Endothelial cell of umbilical vein (primary cell): ENCODE measurements around the gene GYS1. TPM values are rescaled to one million over a fixed set of nuclear protein-coding genes. Genes with fewer than 3 reads are reported as not detected.

Source experiments
- BruUV-seq: library from RNA; stranded (reverse); fragments of 400-500 nt; replicated peaks from 2 replicates; lab custom pipeline; 2021; lab: Mats Ljungman, UMichigan
- CTCF ChIA-PET: fragments of 300-600, 350-600 bp; sonication (Branson Sonifier 250); formaldehyde crosslinking; loops from one replicate; lab custom pipeline; 2021; ENCODE audit warnings: antibody characterized with exemption, inconsistent platforms; lab: Charles Lee
- POLR2A ChIA-PET: fragments of 300-600, 350-600 bp; sonication (Branson Sonifier 250); formaldehyde crosslinking; loops from one replicate; lab custom pipeline; 2021; ENCODE audit warnings: antibody characterized with exemption, inconsistent platforms; lab: Charles Lee
- DNase-seq: peaks from one replicate; pipeline ENCODE4 v3.0.0-alpha.2; 2011; ENCODE audit warnings: low read depth, low spot score
- FAIRE-seq: peaks from 2 replicates; lab custom pipeline; 2011; peaks lifted over from hg19 to GRCh38; lab: Jason Lieb, UNC
- H2AFZ ChIP-seq: 2 replicates; pipeline ENCODE4 v1.6.0; 2012; ENCODE audit warnings: low read depth, low read length, control low read depth, inconsistent platforms
- H3K27ac ChIP-seq: 2 replicates; pipeline ENCODE4 v1.5.1; 2011; ENCODE audit warnings: low read depth, mild to moderate bottlenecking, control low read depth, low read length, moderate library complexity; ENCODE audit not compliant: insufficient read depth
- H3K27me3 ChIP-seq, 2 experiments: 2 replicates each; pipeline versions ENCODE4 v1.6.0 to v1.6.1; 2011; ENCODE audit warnings: low read length in 2 of 2, mixed read lengths in 1 of 2; ENCODE audit not compliant: control insufficient read depth in 2 of 2, insufficient read depth in 2 of 2
- H3K36me3 ChIP-seq, 2 experiments: 2 replicates in 1 of 2; 3 replicates in 1 of 2; pipeline ENCODE4 v1.5.1; 2011; ENCODE audit warnings: low read length in 2 of 2, mild to moderate bottlenecking in 1 of 2, moderate library complexity in 1 of 2; ENCODE audit not compliant: control insufficient read depth in 2 of 2, insufficient read depth in 2 of 2; ENCODE audit errors: extremely low read depth in 1 of 2
- H3K4me1 ChIP-seq: 3 replicates; pipeline ENCODE4 v1.5.1; 2011; ENCODE audit warnings: mild to moderate bottlenecking, low read length; ENCODE audit not compliant: control insufficient read depth, insufficient read depth; ENCODE audit errors: extremely low read depth
- H3K4me2 ChIP-seq: 2 replicates; pipeline ENCODE4 v1.6.1; 2011; ENCODE audit warnings: low read length, control low read depth, mixed read lengths; ENCODE audit not compliant: insufficient read depth
- H3K4me3 ChIP-seq, 3 experiments: fragments of 200-600 bp in 1 of 3; sonication (generic), shearing (Covaris generic) in 1 of 3; replicated peaks in 1 of 3; 2 replicates each; pipeline ENCODE4 v1.5.1; 2011 to 2016; ENCODE audit warnings: control low read depth in 3 of 3, low read length in 3 of 3, mild to moderate bottlenecking in 2 of 3, inconsistent platforms in 1 of 3, low read depth in 1 of 3, moderate library complexity in 1 of 3; ENCODE audit not compliant: insufficient read depth in 1 of 3
- H3K79me2 ChIP-seq: 2 replicates; pipeline ENCODE4 v1.6.0; 2012; ENCODE audit warnings: low read length, inconsistent platforms; ENCODE audit not compliant: control insufficient read depth, insufficient read depth
- H3K9ac ChIP-seq: replicated peaks from 2 replicates; pipeline ENCODE3; 2011; ENCODE audit warnings: low read length, control low read depth; ENCODE audit not compliant: insufficient read depth; ENCODE audit errors: extremely low read depth
- H3K9me1 ChIP-seq: replicated peaks from 3 replicates; pipeline ENCODE4 v1.6.0; 2011; ENCODE audit warnings: mild to moderate bottlenecking, low read length; ENCODE audit not compliant: control insufficient read depth, insufficient read depth; ENCODE audit errors: extremely low read depth
- H3K9me3 ChIP-seq: replicated peaks from 2 replicates; pipeline ENCODE4 v1.5.1; 2012; ENCODE audit warnings: low read length, inconsistent platforms; ENCODE audit not compliant: control insufficient read depth, insufficient read depth
- H4K20me1 ChIP-seq: replicated peaks from 2 replicates; pipeline ENCODE3; 2011; ENCODE audit warnings: mild to moderate bottlenecking, low read length; ENCODE audit not compliant: control insufficient read depth, insufficient read depth; ENCODE audit errors: extremely low read depth
- CTCF ChIP-seq, 2 donors: IDR thresholded peaks; 1 replicate in 1 of 2; 2 replicates in 1 of 2; pipeline ENCODE4 v1.5.1; 2011; ENCODE audit warnings: low read length in 2 of 2, mild to moderate bottlenecking in 2 of 2, moderate library complexity in 2 of 2, control low read depth in 1 of 2, inconsistent platforms in 1 of 2, low read depth in 1 of 2; ENCODE audit not compliant: insufficient read depth in 1 of 2; ENCODE audit errors: extremely low read depth in 1 of 2
- EZH2 ChIP-seq: IDR thresholded peaks from 2 replicates; pipeline ENCODE4 v1.6.1; 2012; ENCODE audit warnings: borderline replicate concordance, low read depth, mild to moderate bottlenecking, moderate library complexity, low read length, inconsistent platforms; ENCODE audit not compliant: severe bottlenecking
- FOS ChIP-seq: IDR thresholded peaks from 2 replicates; pipeline ENCODE4 v1.6.1; 2011; ENCODE audit warnings: mild to moderate bottlenecking, low read length, moderate library complexity, borderline replicate concordance; ENCODE audit not compliant: insufficient read depth
- GATA2 ChIP-seq: IDR thresholded peaks from 2 replicates; pipeline ENCODE4 v1.7.0; 2011; ENCODE audit warnings: low read depth, mild to moderate bottlenecking, moderate library complexity, mixed read lengths, low read length; ENCODE audit not compliant: insufficient read length, insufficient read depth
- JUN ChIP-seq: IDR thresholded peaks from 2 replicates; pipeline ENCODE4 v1.6.1; 2011; ENCODE audit warnings: borderline replicate concordance, low read depth; ENCODE audit not compliant: insufficient read length, insufficient read depth
- MAX ChIP-seq: IDR thresholded peaks from 2 replicates; pipeline ENCODE4 v1.6.1; 2011; ENCODE audit not compliant: insufficient read depth, insufficient read length
- MYC ChIP-seq: IDR thresholded peaks from one replicate; pipeline ENCODE4 v1.6.1; 2011; ENCODE audit warnings: mild to moderate bottlenecking, low read depth, low read length
- POLR2A ChIP-seq: IDR thresholded peaks from 2 replicates; pipeline ENCODE4 v1.6.1; 2012; ENCODE audit warnings: low read depth, mild to moderate bottlenecking, control low read depth, low read length
- POLR2AphosphoS5 ChIP-seq: IDR thresholded peaks from 2 replicates; pipeline ENCODE4 v1.6.1; 2012; ENCODE audit warnings: low read depth, mild to moderate bottlenecking, control low read depth, low read length, moderate library complexity; ENCODE audit not compliant: insufficient read depth
- dilution Hi-C: fragments of 300-500 bp; cut with MboI; formaldehyde crosslinking; loops from one replicate; pipeline ENCODE4 v1.15.0; 2019; ENCODE audit warnings: low sequenced_read_pairs; ENCODE audit not compliant: extremely low pct_ligation_motif_present
- intact Hi-C: fragments of 100-400 bp; cut with micrococcal nuclease; formaldehyde crosslinking; loops from one replicate; pipeline ENCODE4 v1.10.0; 2022
- polyA plus RNA-seq, 4 experiments: library from polyadenylated mRNA; depleted of rRNA in 3 of 4; stranded (reverse) in 3 of 4; unstranded in 1 of 4; fragments of >200 nt; gene quantifications; 2 replicates each; pipeline versions ENCODE4 v1.2.1 to v1.2.3, GENCODE V29; 2011 to 2012; ENCODE audit warnings: missing spikeins in 1 of 4
- total RNA-seq: library from RNA; stranded (reverse); gene quantifications from 2 replicates; pipeline ENCODE4 v1.2.3, GENCODE V29; 2021

GYS1 gene
- total and polyA plus RNA-seq, 2 donors (not counting 3 experiments of a cell fraction or from before 2014, with no cell fraction given): 39.0 to 58.9 TPM

DNA sequence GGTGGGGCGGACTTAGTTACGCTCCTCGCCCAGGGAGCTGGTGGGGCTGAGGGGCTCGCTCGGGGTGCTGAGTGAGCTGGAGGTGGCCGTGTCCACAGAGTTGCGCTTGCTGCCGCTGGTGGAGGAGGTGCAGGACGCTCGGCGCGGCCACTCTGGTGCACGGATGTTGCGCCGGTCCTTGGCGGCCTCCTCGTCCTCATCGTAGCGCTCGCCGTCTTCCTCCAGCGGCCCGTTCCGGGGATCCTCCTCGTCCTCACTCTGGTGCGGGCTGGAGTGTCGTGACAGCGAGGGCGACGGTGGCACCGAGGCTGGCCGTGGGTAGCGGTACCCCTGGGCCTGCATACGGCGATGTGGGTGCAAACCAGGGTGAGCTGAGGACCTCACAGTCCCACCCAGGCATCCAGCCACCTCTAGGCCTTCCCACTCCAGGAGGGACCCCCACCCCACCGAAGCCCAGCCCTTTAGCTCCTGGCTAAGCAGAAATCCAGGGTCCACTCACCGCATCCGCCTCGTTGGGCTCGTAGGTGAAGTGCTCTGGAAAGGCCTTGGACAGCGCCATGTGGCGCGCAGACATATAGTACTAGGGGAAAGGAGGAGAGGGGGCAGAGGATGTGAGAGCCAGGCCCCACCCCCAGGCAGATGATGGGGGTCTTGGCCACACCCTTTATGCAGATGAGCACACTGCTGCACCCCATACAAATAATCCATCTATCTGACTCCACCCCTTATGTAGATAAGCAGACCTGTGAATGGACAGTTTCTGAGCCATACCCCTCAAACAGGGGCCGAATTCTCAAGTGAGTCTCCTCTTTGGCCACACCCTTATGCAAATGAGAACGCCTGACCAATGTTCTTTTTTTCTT, 23.6 kb downstream of the GYS1 start:
- intact Hi-C loops (loop anchor here (5.0 kb wide), 1 partner anchor 332 kb away; the partner anchor contains the start of gene DBP), dilution Hi-C loops (no loop called here)
- TF ChIP-seq MAX: no peak
- H3K9me3 ChIP-seq: no peaks in the 10 kb centered on the region
- H3K9ac ChIP-seq: no peak overlapping the region
- peaks cover 3% of the 10 kb centered on the region for H3K4me1 ChIP-seq
- H3K79me2 ChIP-seq: peaks cover 16% of the 10 kb centered on the region
- H3K9me1 ChIP-seq: no peaks in the 10 kb centered on the region
- H4K20me1 ChIP-seq: peaks cover 3% of the 10 kb centered on the region
- DNase-seq (no peak), FAIRE-seq (no peak)
- no peak overlapping the region for H3K27ac ChIP-seq
- no peaks in the 10 kb centered on the region for H3K27me3 ChIP-seq
- ChIA-PET POLR2A (interaction anchor here (1.5 to 1.6 kb wide), 2 partner anchors 96 to 98 kb away, joined by 6 read pairs; partner anchors contain the start of gene PPP1R15A), CTCF (interaction anchor here (0.8 to 3.8 kb wide), 19 partner anchors 10 to 324 kb away, joined by 3 to 133 read pairs (median 15); partner anchors contain the start of genes CA11, DHDH, GYS1 and HSD17B14)
- H3K4me2 ChIP-seq: no peak overlapping the region
- BruUV-seq: no TSS peak
- peaks cover 5 to 18% of the 10 kb centered on the region in 2 experiments for H3K36me3 ChIP-seq
- H3K4me3 ChIP-seq: no peak overlapping the region
- H2AFZ ChIP-seq: no peak overlapping the region

GRCh38 chr19:48968813-48969218, 24.3 kb downstream of the GYS1 start:
- BruUV-seq: TSS peak; percentile 38
- no peak overlapping the region for H3K4me3 ChIP-seq
- H3K36me3 ChIP-seq: peaks cover 5 to 11% of the 10 kb centered on the region in 2 experiments
- no peaks in the 10 kb centered on the region for H3K27me3 ChIP-seq
- no peak overlapping the region for H2AFZ ChIP-seq
- peaks cover 10% of the 10 kb centered on the region for H3K4me1 ChIP-seq
- no peaks in the 10 kb centered on the region for H3K9me3 ChIP-seq
- intact Hi-C loops: no loop called here
- no peaks in the 10 kb centered on the region for H3K9me1 ChIP-seq
- FAIRE-seq (no peak), DNase-seq (no peak)
- ChIA-PET CTCF (interaction anchor here (0.8 to 3.8 kb wide), 2 partner anchors 126 to 179 kb away, joined by 3 to 133 read pairs; no protein-coding TSS in a partner anchor), POLR2A (no interaction called here)
- dilution Hi-C loops: no loop called here
- TF ChIP-seq GATA2 (no peak), EZH2 (no peak), MAX (no peak), POLR2A (no peak), MYC (no peak), POLR2AphosphoS5 (no peak), JUN (no peak), CTCF (IDR thresholded peaks at IDR 0.05; ENCODE audit: extremely low read depth in 1 of 2, insufficient read depth in 1 of 2, low read depth in 1 of 2, low read length in 2 of 2) (no peak), FOS (no peak)
- H4K20me1 ChIP-seq: peaks cover 3% of the 10 kb centered on the region
- H3K79me2 ChIP-seq: peaks cover 16% of the 10 kb centered on the region
- no peak overlapping the region for H3K9ac ChIP-seq
- no peak overlapping the region for H3K4me2 ChIP-seq
- H3K27ac ChIP-seq: no peak overlapping the region
